H1 (cell line): ENCODE results near the gene WIPF1. TPM values are rescaled to one million over a fixed set of nuclear protein-coding genes. Genes with fewer than 3 reads are reported as not detected.

Experiments
- CTCF ChIA-PET: fragments of 300-600 bp; sonication (Branson Sonifier 250); formaldehyde crosslinking; loops from one replicate; lab custom pipeline; 2021; ENCODE audit not compliant: partially characterized antibody; lab: Charles Lee
- POLR2A ChIA-PET: fragments of 300-600 bp; sonication (Branson Sonifier 250); formaldehyde crosslinking; loops from one replicate; lab custom pipeline; 2021; ENCODE audit warnings: inconsistent platforms; ENCODE audit not compliant: partially characterized antibody; lab: Charles Lee
- DNase-seq, 2 experiments: peaks; one replicate each; pipeline versions ENCODE4 v3.0.0 to v3.0.0-alpha.2; 2010 to 2022; ENCODE audit warnings: low spot score in 2 of 2, low read depth in 1 of 2, mixed read lengths in 1 of 2
- FAIRE-seq: peaks from 2 replicates; lab custom pipeline; 2011; peaks lifted over from hg19 to GRCh38; lab: Jason Lieb, UNC
- H2AFZ ChIP-seq: 2 replicates; pipeline ENCODE4 v1.8.1; 2012; ENCODE audit warnings: low read length, inconsistent platforms
- H2AK5ac ChIP-seq: 2 replicates; pipeline ENCODE4 v1.6.1; 2013; ENCODE audit warnings: low read depth, low read length
- H2BK120ac ChIP-seq: replicated peaks from 2 replicates; pipeline ENCODE3; 2013; ENCODE audit warnings: low read depth, low read length, inconsistent platforms
- H2BK12ac ChIP-seq: 2 replicates; pipeline ENCODE4 v1.6.1; 2013; ENCODE audit warnings: low read depth, low read length
- H2BK15ac ChIP-seq: 2 replicates; pipeline ENCODE4 v1.6.1; 2013; ENCODE audit warnings: low read length
- H2BK20ac ChIP-seq: 2 replicates; pipeline ENCODE4 v1.6.1; 2013; ENCODE audit warnings: low read length
- H2BK5ac ChIP-seq: 2 replicates; pipeline ENCODE4 v1.6.1; 2013; ENCODE audit warnings: low read depth, low read length
- H3K14ac ChIP-seq: 2 replicates; pipeline ENCODE4 v1.6.1; 2013; ENCODE audit warnings: inconsistent platforms; ENCODE audit not compliant: insufficient read length
- H3K18ac ChIP-seq: 2 replicates; pipeline ENCODE4 v1.6.1; 2013; ENCODE audit warnings: low read length; ENCODE audit errors: extremely low read depth
- H3K23ac ChIP-seq: 2 replicates; pipeline ENCODE4 v1.6.1; 2013; ENCODE audit warnings: inconsistent platforms; ENCODE audit not compliant: insufficient read length
- H3K23me2 ChIP-seq: 2 replicates; pipeline ENCODE4 v1.6.1; 2013; ENCODE audit warnings: low read depth, low read length
- H3K27ac ChIP-seq: 2 replicates; pipeline ENCODE4 v1.6.1; 2011; ENCODE audit warnings: low read depth, low read length, inconsistent platforms
- H3K27me3 ChIP-seq, 4 experiments: replicated peaks in 1 of 4; 1 replicate in 1 of 4; 2 replicates in 3 of 4; pipeline versions ENCODE4 v1.6.1 to v1.8.1; 2011 to 2013; ENCODE audit warnings: low read length in 3 of 4, mild to moderate bottlenecking in 3 of 4, inconsistent platforms in 2 of 4, mixed read lengths in 2 of 4, moderate library complexity in 1 of 4; ENCODE audit not compliant: control insufficient read depth in 3 of 4, insufficient read depth in 3 of 4; ENCODE audit errors: extremely low read depth in 1 of 4
- H3K36me3 ChIP-seq, 4 experiments: 2 replicates each; pipeline versions ENCODE4 v1.6.1 to v1.8.1; 2011 to 2013; ENCODE audit warnings: mild to moderate bottlenecking in 4 of 4, low read length in 3 of 4, moderate library complexity in 2 of 4, control low read depth in 1 of 4, inconsistent platforms in 1 of 4; ENCODE audit not compliant: insufficient read depth in 4 of 4, control insufficient read depth in 2 of 4
- H3K4ac ChIP-seq: replicated peaks from 2 replicates; pipeline ENCODE3; 2013; ENCODE audit warnings: low read length, low read depth, mixed read lengths, inconsistent platforms; ENCODE audit not compliant: insufficient read length
- H3K4me1 ChIP-seq, 4 experiments: replicated peaks in 1 of 4; 1 replicate in 1 of 4; 2 replicates in 3 of 4; pipeline versions ENCODE4 v1.6.1 to v1.8.1; 2011 to 2013; ENCODE audit warnings: low read length in 3 of 4, inconsistent platforms in 2 of 4, mixed read lengths in 1 of 4; ENCODE audit not compliant: insufficient read depth in 4 of 4, control insufficient read depth in 3 of 4
- H3K4me2 ChIP-seq, 2 experiments: 2 replicates each; pipeline versions ENCODE4 v1.6.1 to v1.8.1; 2011 to 2013; ENCODE audit warnings: low read depth in 2 of 2, low read length in 2 of 2, control low read depth in 1 of 2, inconsistent platforms in 1 of 2, mild to moderate bottlenecking in 1 of 2; ENCODE audit not compliant: insufficient read depth in 1 of 2
- H3K4me3 ChIP-seq, 4 experiments: fragments of 200-600, 300-600 bp in 1 of 4; sonication (generic), shearing (Covaris generic), sonication (Bioruptor Twin) in 1 of 4; 2 replicates each; pipeline versions ENCODE4 v1.5.1 to v1.8.1; 2011 to 2016; ENCODE audit warnings: low read length in 4 of 4, low read depth in 3 of 4, control low read depth in 2 of 4, inconsistent platforms in 2 of 4, mild to moderate bottlenecking in 2 of 4, mixed read lengths in 1 of 4, moderate library complexity in 1 of 4; ENCODE audit not compliant: insufficient read depth in 2 of 4; ENCODE audit errors: extremely low read depth in 1 of 4
- H3K56ac ChIP-seq: replicated peaks from 2 replicates; pipeline ENCODE3; 2013; ENCODE audit warnings: low read depth, mild to moderate bottlenecking, mixed read lengths, low read length, inconsistent platforms; ENCODE audit not compliant: insufficient read length
- H3K79me1 ChIP-seq: 2 replicates; pipeline ENCODE4 v1.6.1; 2013; ENCODE audit warnings: low read depth, low read length, control low read depth
- H3K79me2 ChIP-seq, 2 experiments: 2 replicates each; pipeline versions ENCODE4 v1.6.1 to v1.8.1; 2012 to 2013; ENCODE audit warnings: low read length in 2 of 2, mild to moderate bottlenecking in 2 of 2, inconsistent platforms in 1 of 2; ENCODE audit not compliant: insufficient read depth in 2 of 2, control insufficient read depth in 1 of 2
- H3K9ac ChIP-seq, 4 experiments: replicated peaks in 1 of 4; 1 replicate in 1 of 4; 2 replicates in 3 of 4; pipeline versions ENCODE4 v1.6.1 to v1.8.1; 2011 to 2013; ENCODE audit warnings: low read depth in 3 of 4, low read length in 3 of 4, control low read depth in 2 of 4, mild to moderate bottlenecking in 2 of 4, moderate library complexity in 2 of 4, inconsistent platforms in 1 of 4; ENCODE audit errors: extremely low read depth in 1 of 4
- H3K9me3 ChIP-seq, 2 experiments: 2 replicates each; pipeline versions ENCODE4 v1.6.1 to v1.8.1; 2012 to 2013; ENCODE audit warnings: mild to moderate bottlenecking in 2 of 2, moderate library complexity in 2 of 2, control low read depth in 1 of 2, inconsistent platforms in 1 of 2, low read depth in 1 of 2, low read length in 1 of 2, mixed read lengths in 1 of 2; ENCODE audit not compliant: insufficient read depth in 2 of 2
- H4K20me1 ChIP-seq, 2 experiments: replicated peaks in 1 of 2; 2 replicates each; pipeline versions ENCODE3 to v1.8.1; 2011 to 2013; ENCODE audit warnings: inconsistent platforms in 2 of 2, low read length in 2 of 2, mild to moderate bottlenecking in 1 of 2; ENCODE audit not compliant: insufficient read depth in 2 of 2, control insufficient read depth in 1 of 2
- H4K5ac ChIP-seq: 2 replicates; pipeline ENCODE4 v1.6.1; 2013; ENCODE audit warnings: low read length, low read depth, mixed read lengths, inconsistent platforms; ENCODE audit not compliant: insufficient read length
- H4K8ac ChIP-seq: 2 replicates; pipeline ENCODE4 v1.8.0; 2013; ENCODE audit warnings: mild to moderate bottlenecking, moderate library complexity, low read length, inconsistent platforms; ENCODE audit not compliant: insufficient read depth; ENCODE audit errors: extremely low read depth
- H4K91ac ChIP-seq: replicated peaks from 2 replicates; pipeline ENCODE3; 2013; ENCODE audit warnings: low read length, mixed read lengths, inconsistent platforms; ENCODE audit not compliant: insufficient read length
- BCL11A ChIP-seq, 2 experiments: IDR thresholded peaks; one replicate each; pipeline ENCODE4 v1.6.1; 2011; ENCODE audit warnings: low read depth in 2 of 2, low read length in 2 of 2, mild to moderate bottlenecking in 2 of 2
- CHD1 ChIP-seq: IDR thresholded peaks from 2 replicates; pipeline ENCODE4 v1.6.1; 2012; ENCODE audit warnings: low read depth, low read length, improper control_type of control experiment
- FOSL1 ChIP-seq: IDR thresholded peaks from 2 replicates; pipeline ENCODE4 v1.6.1; 2011; ENCODE audit warnings: mild to moderate bottlenecking, low read depth, low read length, moderate library complexity; ENCODE audit not compliant: insufficient read depth
- JUND ChIP-seq: IDR thresholded peaks from 2 replicates; pipeline ENCODE4 v1.6.1; 2011; ENCODE audit warnings: mild to moderate bottlenecking, improper control_type of control experiment, low read length
- KDM5A ChIP-seq: fragments of 200-600 bp; IDR thresholded peaks from 2 replicates; pipeline ENCODE4 v1.7.1; 2012; ENCODE audit warnings: mild to moderate bottlenecking, low read length, inconsistent platforms, mixed read lengths
- PHF8 ChIP-seq: fragments of 200-600 bp; sonication (generic); conservative IDR thresholded peaks from 2 replicates; pipeline ENCODE4 v1.7.1; 2012; ENCODE audit warnings: low read depth, mild to moderate bottlenecking, inconsistent platforms, low read length, moderate library complexity
- POLR2AphosphoS5 ChIP-seq: IDR thresholded peaks from 2 replicates; pipeline ENCODE4 v1.6.1; 2011; ENCODE audit warnings: low read depth, low read length
- RAD21 ChIP-seq, 2 experiments: IDR thresholded peaks in 1 of 2; conservative IDR thresholded peaks in 1 of 2; 2 replicates each; pipeline ENCODE4 v1.6.1; 2011; ENCODE audit warnings: low read depth in 2 of 2, low read length in 2 of 2, improper control_type of control experiment in 1 of 2, inconsistent platforms in 1 of 2, mild to moderate bottlenecking in 1 of 2, moderate library complexity in 1 of 2
- RXRA ChIP-seq: IDR thresholded peaks from 2 replicates; pipeline ENCODE4 v1.6.1; 2011; ENCODE audit warnings: low read depth, mild to moderate bottlenecking, low read length, moderate library complexity; ENCODE audit not compliant: insufficient read depth
- SIRT6 ChIP-seq: IDR thresholded peaks from one replicate; pipeline ENCODE4 v1.7.1; 2012; ENCODE audit warnings: low read length, inconsistent platforms
- TAF1 ChIP-seq: IDR thresholded peaks from 2 replicates; pipeline ENCODE4 v1.6.1; 2011; ENCODE audit warnings: mild to moderate bottlenecking, low read depth, low read length
- TBP ChIP-seq: IDR thresholded peaks from 2 replicates; pipeline ENCODE4 v1.6.1; 2011; ENCODE audit warnings: low read depth, low read length, improper control_type of control experiment
- TCF12 ChIP-seq: IDR thresholded peaks from 2 replicates; pipeline ENCODE4 v1.6.1; 2011; ENCODE audit warnings: low read depth, mild to moderate bottlenecking, low read length
- WGBS, 2 experiments: shearing (Covaris generic) in 1 of 2; methylation state at CpG; one replicate each; pipeline versions ENCODE4 v1.1.6 to v1.1.7; 2013 to 2015; ENCODE audit warnings: low lambda C conversion rate in 2 of 2, mixed read lengths in 2 of 2, inconsistent platforms in 1 of 2, low coverage in 1 of 2, missing lambda C conversion rate in 1 of 2; ENCODE audit not compliant: insufficient replicate concordance in 2 of 2, insufficient coverage in 1 of 2, insufficient read length in 1 of 2; ENCODE audit errors: extremely low coverage in 1 of 2, missing lambda C conversion rate in 1 of 2; 5-methylcytosine and 5-hydroxymethylcytosine counted together
- polyA plus RNA-seq, 7 experiments: library from polyadenylated mRNA; depleted of rRNA in 3 of 7; stranded (reverse) in 5 of 7; unstranded in 2 of 7; fragments of >200 nt in 5 of 7; fragments of 200-250 nt in 2 of 7; gene quantifications; 1 replicate in 5 of 7; 2 replicates in 1 of 7; 4 replicates in 1 of 7; pipeline versions ENCODE4 v1.2.1 to v1.2.3, GENCODE V29; 2011 to 2013; ENCODE audit warnings: missing spikeins in 2 of 7, mixed read lengths in 2 of 7
- total RNA-seq: library from RNA; stranded (reverse); fragmentation: NEBNext Ultra II Directional; extraction: Animal tissue kit (Norgen Biotek cat#: 25700); gene quantifications from 2 replicates; pipeline ENCODE4 v1.2.1, GENCODE V29; 2021
- TF ChIP-seq, protein P1 (sequence below): IDR thresholded peaks from 2 replicates; pipeline ENCODE4 v1.6.1; 2011; ENCODE audit warnings: low read length, improper control_type of control experiment

Gene WIPF1
- total and polyA plus RNA-seq, 2 of the 8 experiments (the other 6 are each of a cell fraction or from before 2014, with no cell fraction given): 4.7 to 5.2 TPM

DNA sequence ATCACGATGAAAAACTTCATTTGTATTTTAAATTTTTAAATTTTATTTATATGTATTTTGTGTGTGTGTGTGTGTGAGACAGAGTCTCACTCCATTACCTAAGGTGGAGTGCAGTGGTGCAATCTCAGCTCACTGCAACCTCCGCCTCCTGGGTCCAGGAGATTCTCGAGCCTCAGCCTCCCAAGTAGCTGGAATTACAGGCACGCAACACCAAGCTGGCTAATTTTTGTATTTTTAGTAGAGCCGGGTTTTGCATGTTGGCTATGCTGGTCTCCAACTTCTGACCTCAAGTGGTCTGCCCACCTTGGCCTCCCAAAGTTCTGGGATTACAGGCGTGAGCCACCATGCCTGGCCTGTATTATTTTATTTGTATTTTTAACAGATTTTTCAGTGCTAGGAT is 45.8 kb upstream of the WIPF1 start:
- ChIA-PET POLR2A (no interaction called here), CTCF (no interaction called here)
- Histone ChIP-seq H3K36me3 (no peaks in the 10 kb centered on the region), H3K4ac (no peak overlapping the region), H3K4me1 (no peaks in the 10 kb centered on the region), H2AFZ (no peak overlapping the region), H3K9me3 (peaks cover 0 to 4% of the 10 kb centered on the region in 2 experiments; a peak in 1 of 4 replicates), H2BK12ac (no peak overlapping the region), H3K14ac (no peak overlapping the region), H3K4me3 (no peak overlapping the region), H3K23me2 (no peaks in the 10 kb centered on the region), H3K56ac (no peak overlapping the region), H3K9ac (no peak overlapping the region), H2BK15ac (no peak overlapping the region), H3K79me1 (no peaks in the 10 kb centered on the region), H2BK20ac (no peak overlapping the region), H2AK5ac (no peak overlapping the region), H3K23ac (no peak overlapping the region), H3K4me2 (no peak overlapping the region), H3K79me2 (no peaks in the 10 kb centered on the region), H2BK120ac (no peak overlapping the region), H3K18ac (no peak overlapping the region), H3K27me3 (no peaks in the 10 kb centered on the region), H4K91ac (no peak overlapping the region), H4K5ac (no peak overlapping the region), H3K27ac (no peak overlapping the region), H4K8ac (no peak overlapping the region), H2BK5ac (no peak overlapping the region), H4K20me1 (no peaks in the 10 kb centered on the region)
- no peak for FAIRE-seq
- DNase-seq: no peak
- 92% methylated on average over 6 of the region's 6 CpGs; no CpG with 5 or more reads in 1 of the 2 experiments for WGBS, 2 experiments
- TF ChIP-seq BCL11A (IDR thresholded peaks at IDR 0.05; ENCODE audit: low read depth in 2 of 2, low read length in 2 of 2) (no peak), PHF8 (no peak), SIRT6 (no peak), POLR2AphosphoS5 (no peak), RAD21 (IDR thresholded peaks at IDR 0.05 in 1 of 2, conservative IDR thresholded peaks at IDR 0.05 in 1 of 2; ENCODE audit: low read depth in 2 of 2, low read length in 2 of 2) (no peak), TCF12 (no peak), CHD1 (no peak), RXRA (no peak), TAF1 (no peak), JUND (no peak), KDM5A (no peak), FOSL1 (no peak), TBP (no peak)
- TF ChIP-seq, protein P1, sequence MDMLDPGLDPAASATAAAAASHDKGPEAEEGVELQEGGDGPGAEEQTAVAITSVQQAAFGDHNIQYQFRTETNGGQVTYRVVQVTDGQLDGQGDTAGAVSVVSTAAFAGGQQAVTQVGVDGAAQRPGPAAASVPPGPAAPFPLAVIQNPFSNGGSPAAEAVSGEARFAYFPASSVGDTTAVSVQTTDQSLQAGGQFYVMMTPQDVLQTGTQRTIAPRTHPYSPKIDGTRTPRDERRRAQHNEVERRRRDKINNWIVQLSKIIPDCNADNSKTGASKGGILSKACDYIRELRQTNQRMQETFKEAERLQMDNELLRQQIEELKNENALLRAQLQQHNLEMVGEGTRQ: no peak
